Measurements from ENCODE around the gene PRCD. TPM values are rescaled to one million over a fixed set of nuclear protein-coding genes. Genes with fewer than 3 reads are reported as not detected.

The PRCD gene
- total and polyA plus RNA-seq, 2 donors from 2014 or later: 2.2 TPM; not detected in 1

DNA sequence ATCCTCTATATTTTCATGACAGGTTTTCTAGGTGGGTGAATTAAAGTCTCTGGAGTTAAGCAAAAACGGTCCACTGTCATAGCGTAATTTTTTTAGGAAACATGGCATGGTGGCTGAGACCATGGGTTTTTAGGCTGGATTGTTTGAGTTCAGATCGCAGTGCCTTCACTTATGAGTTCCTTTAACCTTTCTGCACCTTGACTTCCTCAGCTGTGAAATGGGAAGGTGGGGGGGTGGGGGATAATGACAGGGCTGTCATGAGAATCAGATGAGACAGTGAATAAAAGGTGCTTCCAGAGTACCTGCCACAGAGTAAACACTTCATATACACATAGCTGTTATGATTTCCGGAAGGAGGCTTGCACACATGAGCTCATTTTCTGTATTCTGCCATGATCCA lies 11.8 kb downstream of the PRCD start:
- FAIRE-seq (no peak), DNase-seq (no peak)
- Histone ChIP-seq H3K4me1 (ENCODE audit: control insufficient read depth in 2 of 3, insufficient read depth in 2 of 3, low read depth in 1 of 3, low read length in 3 of 3) (peaks cover 0 to 25% (median 22%) of the 10 kb centered on the region in 3 donors), H3K36me3 (ENCODE audit: control insufficient read depth in 2 of 3, insufficient read depth in 3 of 3, low read length in 3 of 3) (no peaks in the 10 kb centered on the region), H3K9me3 (ENCODE audit: control insufficient read depth in 2 of 3, insufficient read depth in 1 of 3, low read length in 3 of 3) (peaks cover 0 to 2% (median 0%) of the 10 kb centered on the region in 3 donors), H3K4me3 (ENCODE audit: low read length in 3 of 3) (no peak overlapping the region), H3K27me3 (ENCODE audit: control insufficient read depth, insufficient read depth, low read length) (no peaks in the 10 kb centered on the region), H3K27ac (ENCODE audit: low read depth in 2 of 2, low read length in 2 of 2) (no peak overlapping the region), H3K9ac (ENCODE audit: low read length in 3 of 3) (no peak overlapping the region)
- TF ChIP-seq, protein P1, sequence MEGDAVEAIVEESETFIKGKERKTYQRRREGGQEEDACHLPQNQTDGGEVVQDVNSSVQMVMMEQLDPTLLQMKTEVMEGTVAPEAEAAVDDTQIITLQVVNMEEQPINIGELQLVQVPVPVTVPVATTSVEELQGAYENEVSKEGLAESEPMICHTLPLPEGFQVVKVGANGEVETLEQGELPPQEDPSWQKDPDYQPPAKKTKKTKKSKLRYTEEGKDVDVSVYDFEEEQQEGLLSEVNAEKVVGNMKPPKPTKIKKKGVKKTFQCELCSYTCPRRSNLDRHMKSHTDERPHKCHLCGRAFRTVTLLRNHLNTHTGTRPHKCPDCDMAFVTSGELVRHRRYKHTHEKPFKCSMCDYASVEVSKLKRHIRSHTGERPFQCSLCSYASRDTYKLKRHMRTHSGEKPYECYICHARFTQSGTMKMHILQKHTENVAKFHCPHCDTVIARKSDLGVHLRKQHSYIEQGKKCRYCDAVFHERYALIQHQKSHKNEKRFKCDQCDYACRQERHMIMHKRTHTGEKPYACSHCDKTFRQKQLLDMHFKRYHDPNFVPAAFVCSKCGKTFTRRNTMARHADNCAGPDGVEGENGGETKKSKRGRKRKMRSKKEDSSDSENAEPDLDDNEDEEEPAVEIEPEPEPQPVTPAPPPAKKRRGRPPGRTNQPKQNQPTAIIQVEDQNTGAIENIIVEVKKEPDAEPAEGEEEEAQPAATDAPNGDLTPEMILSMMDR (IDR thresholded peaks at IDR 0.05; ENCODE audit: borderline replicate concordance, extremely low read depth, insufficient read depth): no peak
- intact Hi-C loops (cut with DNase I): no loop called here

DNA sequence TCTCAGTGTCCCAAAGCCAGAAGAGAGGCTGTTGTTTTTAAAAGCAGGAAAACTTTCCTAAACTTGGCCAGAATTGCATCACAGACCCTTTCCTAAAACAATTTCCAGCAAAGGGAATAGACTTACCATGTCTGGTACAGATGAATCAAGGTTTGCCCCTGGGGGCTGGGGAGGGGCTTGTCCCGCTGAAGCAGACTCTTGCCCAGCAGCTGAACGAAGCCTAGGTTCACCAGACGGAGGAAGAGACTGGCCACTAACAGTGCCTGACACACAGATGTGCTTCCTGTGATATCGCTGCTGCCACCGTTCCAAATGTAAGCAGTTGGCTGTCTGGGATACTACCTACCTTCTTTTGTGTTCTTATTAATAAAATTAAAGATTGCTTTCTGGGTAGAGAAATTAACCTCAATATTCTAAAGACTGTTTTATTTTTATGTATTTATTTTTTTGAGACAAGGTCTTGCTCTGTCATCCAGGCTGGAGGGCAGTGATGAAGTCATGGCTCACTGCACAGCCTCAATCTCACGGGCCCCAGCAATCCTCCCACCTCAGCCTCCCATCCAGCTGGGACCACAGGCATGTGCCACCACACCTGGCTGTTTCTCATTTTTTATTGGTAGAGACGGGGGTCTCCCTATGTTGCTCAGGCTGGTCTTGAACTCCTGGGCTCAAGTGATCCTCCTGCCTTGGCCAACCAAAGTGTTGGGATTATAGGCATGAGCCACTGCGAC lies 13.5 kb downstream of the PRCD start:
- H3K36me3 ChIP-seq (ENCODE audit: control insufficient read depth in 2 of 3, insufficient read depth in 3 of 3, low read length in 3 of 3): no peaks in the 10 kb centered on the region
- TF ChIP-seq, protein P1 (IDR thresholded peaks at IDR 0.05; ENCODE audit: borderline replicate concordance, extremely low read depth, insufficient read depth): no peak
- FAIRE-seq (no peak), DNase-seq (no peak)
- H3K9ac ChIP-seq (ENCODE audit: low read length in 3 of 3): no peak overlapping the region
- H3K27me3 ChIP-seq (ENCODE audit: control insufficient read depth, insufficient read depth, low read length): no peaks in the 10 kb centered on the region
- H3K9me3 ChIP-seq (ENCODE audit: control insufficient read depth in 2 of 3, insufficient read depth in 1 of 3, low read length in 3 of 3): no peaks in the 10 kb centered on the region
- H3K4me3 ChIP-seq (ENCODE audit: low read length in 3 of 3): no peak overlapping the region
- peaks cover 0 to 19% (median 14%) of the 10 kb centered on the region in 3 donors for H3K4me1 ChIP-seq (ENCODE audit: control insufficient read depth in 2 of 3, insufficient read depth in 2 of 3, low read depth in 1 of 3, low read length in 3 of 3)
- intact Hi-C loops (cut with DNase I): no loop called here
- peak overlapping the region; percentile 30 to 80 for H3K27ac ChIP-seq (ENCODE audit: low read depth in 2 of 2, low read length in 2 of 2)

DNA sequence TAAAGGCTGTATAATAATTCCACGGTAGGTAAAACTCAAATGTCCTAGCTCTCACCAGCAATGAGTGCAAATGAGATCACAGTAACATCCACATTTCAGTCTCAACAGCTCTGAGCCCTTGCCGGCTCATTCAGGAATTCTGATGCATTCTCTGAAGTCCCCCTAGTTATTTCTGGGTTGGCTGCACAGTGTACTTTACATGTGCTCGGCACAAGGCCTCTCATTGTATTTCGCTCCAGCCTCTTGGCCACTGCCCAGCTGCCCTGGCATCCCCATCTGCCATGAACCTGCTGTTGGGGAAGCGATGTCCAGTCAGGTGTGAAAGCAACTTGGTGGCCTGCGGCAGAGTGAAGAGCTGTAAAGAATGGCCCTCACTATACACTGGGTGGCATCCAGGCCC lies 14.3 kb downstream of the PRCD start:
- Histone ChIP-seq H3K4me3 (ENCODE audit: low read length in 3 of 3) (no peak overlapping the region), H3K9me3 (ENCODE audit: control insufficient read depth in 2 of 3, insufficient read depth in 1 of 3, low read length in 3 of 3) (no peaks in the 10 kb centered on the region), H3K36me3 (ENCODE audit: control insufficient read depth in 2 of 3, insufficient read depth in 3 of 3, low read length in 3 of 3) (no peaks in the 10 kb centered on the region), H3K27ac (ENCODE audit: low read depth in 2 of 2, low read length in 2 of 2) (peak overlapping the region; percentile 30 to 80), H3K27me3 (ENCODE audit: control insufficient read depth, insufficient read depth, low read length) (no peaks in the 10 kb centered on the region), H3K4me1 (ENCODE audit: control insufficient read depth in 2 of 3, insufficient read depth in 2 of 3, low read depth in 1 of 3, low read length in 3 of 3) (peaks cover 0 to 19% (median 15%) of the 10 kb centered on the region in 3 donors), H3K9ac (ENCODE audit: low read length in 3 of 3) (peak overlapping the region in 1 of 3 donors; percentile 38)
- FAIRE-seq: no peak
- TF ChIP-seq, protein P1 (IDR thresholded peaks at IDR 0.05; ENCODE audit: borderline replicate concordance, extremely low read depth, insufficient read depth): no peak
- intact Hi-C loops (cut with DNase I): no loop called here
- peak in 4 of 5 donors; percentile 64 to 92 (median 70) for DNase-seq
